ENCODE data around the gene MYOG.

- TF ChIP-seq CTCF (IDR thresholded peaks at IDR 0.05) = no peak
- TF ChIP-seq POLR2A (IDR thresholded peaks at IDR 0.05) = no peak
These were observed 44.4 kb downstream of the MYOG start for GRCh38 chr1:203041351-203041932.

All from adrenal gland (tissue), 5 donors.